Suprapubic skin (tissue), 4 donors: ENCODE measurements around the gene ADK. TPM values are rescaled to one million over a fixed set of nuclear protein-coding genes. Genes with fewer than 3 reads are reported as not detected.

Experiments
- DNase-seq, 2 donors: peaks; one replicate each; pipeline ENCODE4 v3.0.0-alpha.2; 2019; ENCODE audit warnings: low spot score in 2 of 2
- H3K27ac ChIP-seq: fragments of 200-600 bp; sonication (generic); one replicate; pipeline ENCODE4 v1.5.1; 2019
- H3K27me3 ChIP-seq: fragments of 200-600 bp; sonication (generic); one replicate; pipeline ENCODE4 v1.5.1; 2019
- H3K36me3 ChIP-seq: fragments of 200-600 bp; sonication (generic); one replicate; pipeline ENCODE4 v1.5.1; 2019
- H3K4me1 ChIP-seq: fragments of 200-600 bp; sonication (generic); one replicate; pipeline ENCODE4 v1.5.1; 2019
- H3K4me3 ChIP-seq: fragments of 200-600 bp; sonication (generic); one replicate; pipeline ENCODE4 v1.5.1; 2019; ENCODE audit warnings: mild to moderate bottlenecking
- H3K9me3 ChIP-seq: fragments of 200-600 bp; sonication (generic); one replicate; pipeline ENCODE4 v1.5.1; 2019
- CTCF ChIP-seq, 2 donors: fragments of 200-600 bp in 1 of 2; fragments of 450-650 bp in 1 of 2; sonication (generic) in 1 of 2; IDR thresholded peaks; one replicate each; pipeline ENCODE4 v1.5.1; 2016 to 2019; ENCODE audit warnings: antibody characterized with exemption in 2 of 2, mild to moderate bottlenecking in 1 of 2, moderate library complexity in 1 of 2
- EP300 ChIP-seq: sonication (generic); formaldehyde crosslinking; IDR thresholded peaks from one replicate; pipeline ENCODE4 v1.6.1; 2017; ENCODE audit warnings: antibody characterized with exemption
- POLR2A ChIP-seq, 2 donors: fragments of 450-650 bp; IDR thresholded peaks; one replicate each; pipeline ENCODE4 v1.6.1; 2017; ENCODE audit warnings: antibody characterized with exemption in 2 of 2, mild to moderate bottlenecking in 2 of 2, moderate library complexity in 2 of 2
- POLR2AphosphoS5 ChIP-seq, 3 donors: sonication (generic); formaldehyde crosslinking; IDR thresholded peaks; one replicate each; pipeline ENCODE4 v1.6.1; 2017; ENCODE audit warnings: antibody characterized with exemption in 3 of 3
- WGBS: methylation state at CpG from one replicate; pipeline ENCODE4 v1.1.5; 2018; 5-methylcytosine and 5-hydroxymethylcytosine counted together
- total RNA-seq, 4 donors: library from RNA; depleted of rRNA; stranded (reverse); fragments of >200 nt; gene quantifications; one replicate each; pipeline ENCODE4 v1.1.0, GENCODE V29; 2016

Gene ADK
- total RNA-seq, 4 donors from 2014 or later: 33.0 to 57.3 (median 48.0) TPM

- Histone ChIP-seq H3K36me3 (no peaks in the 10 kb centered on the region), H3K4me1 (peaks cover 34% of the 10 kb centered on the region), H3K9me3 (no peaks in the 10 kb centered on the region), H3K27ac (peak overlapping the region; percentile 67), H3K27me3 (no peaks in the 10 kb centered on the region), H3K4me3 (no peak overlapping the region)
- 75% methylated on average over 2 of the region's 2 CpGs for WGBS
- no peak for DNase-seq
- no peak for TF ChIP-seq POLR2A (IDR thresholded peaks at IDR 0.05)
- no peak for TF ChIP-seq POLR2AphosphoS5 (IDR thresholded peaks at IDR 0.05)
- TF ChIP-seq CTCF (IDR thresholded peaks at IDR 0.05): no peak
- no peak for TF ChIP-seq EP300
Measured at GRCh38 chr10:74593470-74593869, 442.4 kb downstream of the ADK start.

DNA sequence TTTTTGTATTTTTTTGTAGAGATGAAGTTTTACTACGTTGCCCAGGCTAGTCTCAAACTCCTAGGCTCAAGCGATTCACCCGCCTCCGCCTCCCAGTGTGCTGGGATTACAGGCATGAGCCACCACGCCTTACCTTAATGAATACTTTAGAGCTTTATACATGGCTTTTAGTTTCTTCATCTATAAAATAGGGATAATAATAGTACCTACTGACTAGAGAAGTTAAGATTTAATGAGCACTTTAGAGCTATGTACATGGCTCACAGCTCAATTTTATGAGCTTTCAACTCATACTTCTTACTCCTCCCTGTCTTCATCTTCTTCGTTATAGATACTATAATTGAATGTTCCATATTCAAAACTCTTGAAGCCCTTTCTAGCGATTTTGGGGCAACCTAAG lies 445.7 kb downstream of the ADK start:
- Histone ChIP-seq H3K4me3 (no peak overlapping the region), H3K36me3 (no peaks in the 10 kb centered on the region), H3K27ac (no peak overlapping the region), H3K27me3 (no peaks in the 10 kb centered on the region), H3K9me3 (no peaks in the 10 kb centered on the region), H3K4me1 (peaks cover 13% of the 10 kb centered on the region)
- 96% methylated on average over 7 of the region's 7 CpGs for WGBS
- TF ChIP-seq EP300: no peak
- TF ChIP-seq POLR2A (IDR thresholded peaks at IDR 0.05): no peak
- no peak for TF ChIP-seq CTCF (IDR thresholded peaks at IDR 0.05)
- TF ChIP-seq POLR2AphosphoS5 (IDR thresholded peaks at IDR 0.05): no peak
- DNase-seq: no peak

GRCh38 chr10:74598891-74599566 lies 448.0 kb downstream of the ADK start:
- Histone ChIP-seq H3K27me3 (no peaks in the 10 kb centered on the region), H3K27ac (no peak overlapping the region), H3K36me3 (peaks cover 5% of the 10 kb centered on the region), H3K4me1 (peaks cover under 1% of the 10 kb centered on the region), H3K4me3 (no peak overlapping the region), H3K9me3 (no peaks in the 10 kb centered on the region)
- TF ChIP-seq POLR2AphosphoS5 (IDR thresholded peaks at IDR 0.05): no peak
- TF ChIP-seq EP300: no peak
- TF ChIP-seq CTCF (IDR thresholded peaks at IDR 0.05): no peak
- no peak for TF ChIP-seq POLR2A (IDR thresholded peaks at IDR 0.05)
- 85% methylated on average over 5 of the region's 5 CpGs for WGBS
- DNase-seq: no peak

DNA sequence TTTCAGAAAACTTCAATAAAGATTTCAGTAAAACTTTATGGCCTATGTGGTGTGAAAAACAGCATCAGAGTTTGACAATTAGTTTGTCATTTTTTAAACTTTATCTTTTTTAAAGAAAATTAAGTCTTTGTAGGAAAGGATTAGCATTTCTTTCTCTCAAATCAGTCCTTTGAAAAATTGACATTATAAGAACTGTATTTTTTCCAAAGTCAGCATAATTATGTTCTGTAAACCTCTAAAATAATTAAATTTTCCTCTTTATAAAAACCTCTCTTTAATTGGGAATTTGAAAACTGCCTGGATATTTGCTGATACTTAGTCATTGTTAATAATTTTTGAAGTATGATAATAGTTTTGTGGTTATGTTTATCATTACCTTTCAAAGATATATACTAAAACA lies 448.7 kb downstream of the ADK start:
- H3K27ac ChIP-seq: no peak overlapping the region
- H3K4me1 ChIP-seq: no peaks in the 10 kb centered on the region
- peaks cover 4% of the 10 kb centered on the region for H3K9me3 ChIP-seq
- DNase-seq: no peak
- H3K36me3 ChIP-seq: peaks cover 5% of the 10 kb centered on the region
- TF ChIP-seq EP300 (no peak), POLR2AphosphoS5 (IDR thresholded peaks at IDR 0.05) (no peak), POLR2A (IDR thresholded peaks at IDR 0.05) (no peak), CTCF (IDR thresholded peaks at IDR 0.05) (no peak)
- H3K27me3 ChIP-seq: no peaks in the 10 kb centered on the region
- H3K4me3 ChIP-seq: no peak overlapping the region

DNA sequence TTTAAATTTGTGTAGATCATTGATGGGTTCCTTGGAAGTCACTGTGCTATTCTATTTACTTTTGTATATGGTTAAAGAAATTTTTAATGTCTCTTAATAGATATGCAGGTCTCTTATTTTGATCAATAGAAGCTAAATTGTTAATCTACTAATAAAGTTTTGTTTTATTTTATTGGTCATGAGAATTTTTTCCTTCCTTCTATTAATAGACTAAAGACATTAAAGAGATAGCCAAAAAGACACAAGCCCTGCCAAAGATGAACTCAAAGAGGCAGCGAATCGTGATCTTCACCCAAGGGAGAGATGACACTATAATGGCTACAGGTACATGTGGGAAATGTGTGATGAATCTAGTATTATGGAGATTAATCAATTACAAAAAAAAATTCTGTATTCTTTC lies 449.1 kb downstream of the ADK start:
- Histone ChIP-seq H3K4me3 (no peak overlapping the region), H3K27ac (no peak overlapping the region), H3K4me1 (no peaks in the 10 kb centered on the region), H3K27me3 (no peaks in the 10 kb centered on the region), H3K36me3 (peaks cover 5% of the 10 kb centered on the region), H3K9me3 (peaks cover 4% of the 10 kb centered on the region)
- TF ChIP-seq POLR2AphosphoS5 (IDR thresholded peaks at IDR 0.05) (no peak), POLR2A (IDR thresholded peaks at IDR 0.05) (no peak), CTCF (IDR thresholded peaks at IDR 0.05) (no peak), EP300 (no peak)
- WGBS: 60% methylated on average over 2 of the region's 2 CpGs
- DNase-seq: no peak
